ENCODE data around the gene OR10G8. TPM values are rescaled to one million over a fixed set of nuclear protein-coding genes. Genes with fewer than 3 reads are reported as not detected.
"Not testable (repeated sequence)": the region's sequence is repeated elsewhere in the genome, so short reads cannot be mapped to it uniquely, and the experiment has no call there.

OR10G8 gene
- not detected for polyA plus RNA-seq (2013, experiment 1 of 2)
- not detected for polyA plus RNA-seq (2013, experiment 2 of 2)

- 88% methylated on average over 1 of the region's 2 CpGs for WGBS
- Histone ChIP-seq H3K36me3 (ENCODE audit: insufficient read depth, low read length) (no peaks in the 10 kb centered on the region), H3K9me3 (ENCODE audit: insufficient read depth, low read depth, low read length) (no peaks in the 10 kb centered on the region), H3K27ac (ENCODE audit: low read depth, low read length) (no peak within 1 kb of the TSS), H3K27me3 (ENCODE audit: insufficient read depth, low read length) (no peaks in the 10 kb centered on the region), H3K9ac (ENCODE audit: low read depth, low read length) (no peak within 1 kb of the TSS), H3K4me1 (ENCODE audit: insufficient read depth, low read length) (0 out of 2 replicates have a peak, but pooled peaks cover 3% of the 10 kb centered on the region), H3K4me3 (ENCODE audit: low read length) (no peak within 1 kb of the TSS)
These were observed at the start of gene OR10G8 for GRCh38 chr11:124026498-124026897. Gene OR10G8, plus strand, starts transcription at chr11:124026798. Its CDS starts 2,825 bp downstream, at chr11:124029623.

- peaks cover 5% of the 10 kb centered on the region; the same call in 1 of the 2 replicates for H3K4me1 ChIP-seq (ENCODE audit: insufficient read depth, low read length)
- H3K9me3 ChIP-seq (ENCODE audit: insufficient read depth, low read depth, low read length), result no peaks in the 10 kb centered on the region
- no peak within 1 kb of the TSS for H3K9ac ChIP-seq (ENCODE audit: low read depth, low read length)
- H3K36me3 ChIP-seq (ENCODE audit: insufficient read depth, low read length), result no peaks in the 10 kb centered on the region
- H3K4me3 ChIP-seq (ENCODE audit: low read length), result no peak within 1 kb of the TSS
- H3K27ac ChIP-seq (ENCODE audit: low read depth, low read length), result no peak within 1 kb of the TSS
- H3K27me3 ChIP-seq (ENCODE audit: insufficient read depth, low read length), result no peaks in the 10 kb centered on the region
These were observed 48.8 kb upstream of the OR10G8 start, which contains the start of gene OR10S1 for GRCh38 chr11:123977731-123978347. Gene OR10S1, minus strand, starts transcription at chr11:123977781. Its CDS starts 117 bp downstream, at chr11:123977664.

GRCh38 chr11:123979311-123979710, 47.3 kb upstream of the OR10G8 start:
- no peak overlapping the region for H3K9ac ChIP-seq (ENCODE audit: low read depth, low read length)
- no peak overlapping the region for H3K4me3 ChIP-seq (ENCODE audit: low read length)
- H3K27ac ChIP-seq (ENCODE audit: low read depth, low read length), result no peak overlapping the region
- 93% methylated on average over 4 of the region's 5 CpGs for WGBS
- H3K4me1 ChIP-seq (ENCODE audit: insufficient read depth, low read length), result peaks cover 5% of the 10 kb centered on the region; the same call in 1 of the 2 replicates
- H3K27me3 ChIP-seq (ENCODE audit: insufficient read depth, low read length), result no peaks in the 10 kb centered on the region
- H3K9me3 ChIP-seq (ENCODE audit: insufficient read depth, low read depth, low read length), result no peaks in the 10 kb centered on the region
- H3K36me3 ChIP-seq (ENCODE audit: insufficient read depth, low read length), result no peaks in the 10 kb centered on the region

GRCh38 chr11:123995119-123995518, 31.5 kb upstream of the OR10G8 start, which contains the start of gene OR10G6:
Gene OR10G6, minus strand, starts transcription at chr11:123995161. Its CDS starts 0 bp downstream, at chr11:123995161.
- 91% methylated on average over 1 of the region's 1 CpG for WGBS
- no peak within 1 kb of the TSS for H3K9ac ChIP-seq (ENCODE audit: low read depth, low read length)
- H3K9me3 ChIP-seq (ENCODE audit: insufficient read depth, low read depth, low read length), result no peaks in the 10 kb centered on the region
- no peak within 1 kb of the TSS for H3K4me3 ChIP-seq (ENCODE audit: low read length)
- H3K36me3 ChIP-seq (ENCODE audit: insufficient read depth, low read length), result no peaks in the 10 kb centered on the region
- no peak within 1 kb of the TSS for H3K27ac ChIP-seq (ENCODE audit: low read depth, low read length)
- 0 out of 2 replicates have a peak, but pooled peaks cover 5% of the 10 kb centered on the region for H3K4me1 ChIP-seq (ENCODE audit: insufficient read depth, low read length)
- no peaks in the 10 kb centered on the region for H3K27me3 ChIP-seq (ENCODE audit: insufficient read depth, low read length)

DNA sequence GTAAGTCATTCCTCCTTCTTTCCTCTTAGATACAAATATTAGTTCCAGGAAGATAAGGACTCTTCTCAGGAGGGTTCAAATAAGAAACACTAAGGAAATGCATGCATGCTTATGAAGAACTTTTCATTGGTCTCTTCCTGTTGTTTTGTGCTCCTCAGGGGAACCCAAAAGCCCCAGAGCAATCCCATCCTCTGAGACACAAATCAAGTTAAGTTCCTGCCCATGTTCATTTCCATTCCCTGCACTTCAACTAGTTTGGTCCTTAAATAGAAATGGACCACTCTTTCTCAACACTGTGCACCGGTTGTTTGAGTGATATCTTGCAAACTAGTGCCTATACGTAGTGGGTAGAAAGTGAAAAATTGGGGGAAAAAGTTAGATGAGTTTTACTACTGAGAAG, 13.9 kb upstream of the OR10G8 start, which contains the start of gene OR10G4:
Gene OR10G4 (plus strand): TSS at position 301 of the 400 bp plus-strand sequence. CDS start 2,578 bp downstream, outside the sequence.
- H3K4me3 ChIP-seq (ENCODE audit: low read length), result no peak within 1 kb of the TSS
- no peak within 1 kb of the TSS for H3K9ac ChIP-seq (ENCODE audit: low read depth, low read length)
- H3K4me1 ChIP-seq (ENCODE audit: insufficient read depth, low read length), result peaks cover 4% of the 10 kb centered on the region; the same call in 1 of the 2 replicates
- 88% methylated on average over 2 of the region's 2 CpGs for WGBS
- no peaks in the 10 kb centered on the region for H3K27me3 ChIP-seq (ENCODE audit: insufficient read depth, low read length)
- no peaks in the 10 kb centered on the region for H3K36me3 ChIP-seq (ENCODE audit: insufficient read depth, low read length)
- H3K27ac ChIP-seq (ENCODE audit: low read depth, low read length), result no peak within 1 kb of the TSS
- no peaks in the 10 kb centered on the region for H3K9me3 ChIP-seq (ENCODE audit: insufficient read depth, low read depth, low read length)

- H3K36me3 ChIP-seq (ENCODE audit: insufficient read depth, low read length); H3K9ac ChIP-seq (ENCODE audit: low read depth, low read length); H3K27me3 ChIP-seq (ENCODE audit: insufficient read depth, low read length); H3K27ac ChIP-seq (ENCODE audit: low read depth, low read length); H3K4me1 ChIP-seq (ENCODE audit: insufficient read depth, low read length); H3K9me3 ChIP-seq (ENCODE audit: insufficient read depth, low read depth, low read length); H3K4me3 ChIP-seq (ENCODE audit: low read length): not testable (repeated sequence)
- WGBS, result 89% methylated on average over 4 of the region's 9 CpGs
These were observed 10.8 kb upstream of the OR10G8 start for GRCh38 chr11:124015837-124016236.

GRCh38 chr11:124036666-124037065, 10.1 kb downstream of the OR10G8 start:
- H3K36me3 ChIP-seq (ENCODE audit: insufficient read depth, low read length), result no peaks in the 10 kb centered on the region
- H3K27me3 ChIP-seq (ENCODE audit: insufficient read depth, low read length), result no peaks in the 10 kb centered on the region
- WGBS, result 100% methylated on average over 1 of the region's 1 CpG
- no peak overlapping the region for H3K9ac ChIP-seq (ENCODE audit: low read depth, low read length)
- no peak overlapping the region for H3K27ac ChIP-seq (ENCODE audit: low read depth, low read length)
- H3K4me1 ChIP-seq (ENCODE audit: insufficient read depth, low read length), result peaks cover 7% of the 10 kb centered on the region; the same call in 1 of the 2 replicates
- no peak overlapping the region for H3K4me3 ChIP-seq (ENCODE audit: low read length)
- H3K9me3 ChIP-seq (ENCODE audit: insufficient read depth, low read depth, low read length), result no peaks in the 10 kb centered on the region

DNA sequence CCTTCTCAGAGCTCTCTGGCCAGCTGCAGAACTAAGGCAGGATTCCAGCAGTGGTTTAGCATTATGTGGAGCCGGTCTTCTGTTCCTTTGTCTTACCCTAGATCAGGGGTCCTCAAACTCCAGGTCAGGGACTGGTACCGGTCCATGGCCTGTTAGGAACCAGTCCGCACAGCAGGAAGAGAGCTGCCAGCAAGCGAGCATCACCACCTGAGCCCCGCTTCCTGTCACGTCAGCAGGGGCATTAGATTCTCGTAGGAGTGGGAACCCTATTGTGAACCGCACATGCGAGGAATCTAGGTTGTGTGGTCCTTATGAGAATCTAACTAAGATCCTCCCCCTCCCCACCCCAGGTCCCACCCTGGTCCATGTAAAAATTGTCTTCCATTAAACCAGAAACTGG, 13.0 kb downstream of the OR10G8 start:
- H3K9ac ChIP-seq (ENCODE audit: low read depth, low read length), result no peak overlapping the region
- no peaks in the 10 kb centered on the region for H3K27me3 ChIP-seq (ENCODE audit: insufficient read depth, low read length)
- H3K4me1 ChIP-seq (ENCODE audit: insufficient read depth, low read length), result peaks cover 5% of the 10 kb centered on the region; the same call in 1 of the 2 replicates
- WGBS, result 88% methylated on average over 9 of the region's 9 CpGs
- no peaks in the 10 kb centered on the region for H3K36me3 ChIP-seq (ENCODE audit: insufficient read depth, low read length)
- no peak overlapping the region for H3K4me3 ChIP-seq (ENCODE audit: low read length)
- no peak overlapping the region for H3K27ac ChIP-seq (ENCODE audit: low read depth, low read length)
- H3K9me3 ChIP-seq (ENCODE audit: insufficient read depth, low read depth, low read length), result no peaks in the 10 kb centered on the region

DNA sequence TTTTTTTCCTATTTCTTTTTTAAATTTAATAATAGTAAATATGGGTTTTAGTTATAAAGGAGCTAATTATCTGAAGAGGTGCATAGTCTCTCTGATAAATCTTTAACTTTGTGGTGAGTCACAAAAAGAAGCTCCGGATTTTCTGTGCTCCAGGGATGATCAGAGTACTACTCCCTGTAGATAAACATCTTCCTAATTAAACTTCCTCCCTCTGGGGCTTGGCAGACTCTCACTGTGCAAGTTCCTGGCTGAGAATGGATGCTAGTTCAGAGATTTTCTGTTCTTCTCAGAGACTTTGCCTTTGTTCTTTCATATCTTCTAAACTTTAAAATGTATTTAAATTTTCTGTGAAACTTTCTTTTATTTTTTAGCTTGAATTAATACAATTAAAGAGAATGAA, 14.7 kb downstream of the OR10G8 start, which contains the start of gene OR10G7:
Gene OR10G7 (minus strand): TSS at position 72 of the 400 bp plus-strand sequence. CDS start 2,324 bp downstream, outside the sequence.
- H3K9ac ChIP-seq (ENCODE audit: low read depth, low read length), result no peak within 1 kb of the TSS
- H3K27ac ChIP-seq (ENCODE audit: low read depth, low read length), result no peak within 1 kb of the TSS
- H3K9me3 ChIP-seq (ENCODE audit: insufficient read depth, low read depth, low read length), result no peaks in the 10 kb centered on the region
- H3K36me3 ChIP-seq (ENCODE audit: insufficient read depth, low read length), result no peaks in the 10 kb centered on the region
- H3K4me1 ChIP-seq (ENCODE audit: insufficient read depth, low read length), result peaks cover 5% of the 10 kb centered on the region; the same call in 1 of the 2 replicates
- no peak within 1 kb of the TSS for H3K4me3 ChIP-seq (ENCODE audit: low read length)
- H3K27me3 ChIP-seq (ENCODE audit: insufficient read depth, low read length), result no peaks in the 10 kb centered on the region
- 33% methylated on average over 1 of the region's 1 CpG for WGBS

GRCh38 chr11:124043420-124043819, 16.8 kb downstream of the OR10G8 start:
- H3K9ac ChIP-seq (ENCODE audit: low read depth, low read length), result no peak overlapping the region
- H3K27me3 ChIP-seq (ENCODE audit: insufficient read depth, low read length), result no peaks in the 10 kb centered on the region
- peaks cover 5% of the 10 kb centered on the region; the same call in 1 of the 2 replicates for H3K4me1 ChIP-seq (ENCODE audit: insufficient read depth, low read length)
- 93% methylated on average over 3 of the region's 4 CpGs for WGBS
- H3K36me3 ChIP-seq (ENCODE audit: insufficient read depth, low read length), result no peaks in the 10 kb centered on the region
- H3K4me3 ChIP-seq (ENCODE audit: low read length), result no peak overlapping the region
- H3K9me3 ChIP-seq (ENCODE audit: insufficient read depth, low read depth, low read length), result no peaks in the 10 kb centered on the region
- no peak overlapping the region for H3K27ac ChIP-seq (ENCODE audit: low read depth, low read length)

GRCh38 chr11:124050748-124051147, 24.1 kb downstream of the OR10G8 start:
- no peaks in the 10 kb centered on the region for H3K9me3 ChIP-seq (ENCODE audit: insufficient read depth, low read depth, low read length)
- H3K27ac ChIP-seq (ENCODE audit: low read depth, low read length), result no peak overlapping the region
- H3K27me3 ChIP-seq (ENCODE audit: insufficient read depth, low read length), result no peaks in the 10 kb centered on the region
- H3K4me3 ChIP-seq (ENCODE audit: low read length), result no peak overlapping the region
- H3K9ac ChIP-seq (ENCODE audit: low read depth, low read length), result no peak overlapping the region
- 100% methylated on average over 1 of the region's 1 CpG for WGBS
- no peaks in the 10 kb centered on the region for H3K4me1 ChIP-seq (ENCODE audit: insufficient read depth, low read length)
- no peaks in the 10 kb centered on the region for H3K36me3 ChIP-seq (ENCODE audit: insufficient read depth, low read length)
